Sigmoid colon (tissue), 3 donors: ENCODE results near the gene CEP164.

ENCODE experiments used
- POLR2A ChIP-seq, 2 donors: fragments of 450-650 bp; IDR thresholded peaks; one replicate each; pipeline ENCODE4 v1.6.1; 2016; ENCODE audit warnings: antibody characterized with exemption in 2 of 2, mild to moderate bottlenecking in 2 of 2, moderate library complexity in 2 of 2
- TF ChIP-seq, protein P1 (sequence below), 4 experiments: fragments of 450-650 bp in 3 of 4; fragments of 200-600 bp in 1 of 4; IDR thresholded peaks; one replicate each; pipeline ENCODE4 v1.5.1; 2016 to 2019; ENCODE audit warnings: antibody characterized with exemption in 4 of 4, mild to moderate bottlenecking in 3 of 4, moderate library complexity in 2 of 4

GRCh38 chr11:117411736-117412135 is 84.1 kb downstream of the CEP164 start:
- TF ChIP-seq, protein P1, sequence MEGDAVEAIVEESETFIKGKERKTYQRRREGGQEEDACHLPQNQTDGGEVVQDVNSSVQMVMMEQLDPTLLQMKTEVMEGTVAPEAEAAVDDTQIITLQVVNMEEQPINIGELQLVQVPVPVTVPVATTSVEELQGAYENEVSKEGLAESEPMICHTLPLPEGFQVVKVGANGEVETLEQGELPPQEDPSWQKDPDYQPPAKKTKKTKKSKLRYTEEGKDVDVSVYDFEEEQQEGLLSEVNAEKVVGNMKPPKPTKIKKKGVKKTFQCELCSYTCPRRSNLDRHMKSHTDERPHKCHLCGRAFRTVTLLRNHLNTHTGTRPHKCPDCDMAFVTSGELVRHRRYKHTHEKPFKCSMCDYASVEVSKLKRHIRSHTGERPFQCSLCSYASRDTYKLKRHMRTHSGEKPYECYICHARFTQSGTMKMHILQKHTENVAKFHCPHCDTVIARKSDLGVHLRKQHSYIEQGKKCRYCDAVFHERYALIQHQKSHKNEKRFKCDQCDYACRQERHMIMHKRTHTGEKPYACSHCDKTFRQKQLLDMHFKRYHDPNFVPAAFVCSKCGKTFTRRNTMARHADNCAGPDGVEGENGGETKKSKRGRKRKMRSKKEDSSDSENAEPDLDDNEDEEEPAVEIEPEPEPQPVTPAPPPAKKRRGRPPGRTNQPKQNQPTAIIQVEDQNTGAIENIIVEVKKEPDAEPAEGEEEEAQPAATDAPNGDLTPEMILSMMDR (IDR thresholded peaks at IDR 0.05) = no peak
- no peak for TF ChIP-seq POLR2A (IDR thresholded peaks at IDR 0.05)
